Measurements from ENCODE around the gene MAG. TPM values are rescaled to one million over a fixed set of nuclear protein-coding genes. Genes with fewer than 3 reads are reported as not detected.

The MAG gene
- total RNA-seq, 2 donors from 2014 or later, result 1.6 TPM; not detected in 1

- Histone ChIP-seq H3K36me3 (replicated peaks in 1 of 2; ENCODE audit: insufficient read depth in 1 of 2, low read depth in 2 of 2) (no peaks in the 10 kb centered on the region), H3K27ac (no peak overlapping the region), H3K27me3 (no peaks in the 10 kb centered on the region), H3K4me3 (no peak overlapping the region), H3K9me3 (no peaks in the 10 kb centered on the region), H3K4me1 (no peaks in the 10 kb centered on the region)
- WGBS, 2 donors, result 69 to 70% methylated on average over 13 to 25 of the region's 25 CpGs
- DNase-seq (no peak), ATAC-seq (no peak)
- intact Hi-C loops (cut with DNase I), result no loop called here
- TF ChIP-seq POLR2A (IDR thresholded peaks at IDR 0.05), result no peak
- TF ChIP-seq CTCF (IDR thresholded peaks at IDR 0.05), result no peak
Observed at GRCh38 chr19:35294859-35295791, 3.2 kb downstream of the MAG start.

GRCh38 chr19:35295792-35296462, 4.0 kb downstream of the MAG start:
- no peak for TF ChIP-seq POLR2A (IDR thresholded peaks at IDR 0.05)
- TF ChIP-seq CTCF (IDR thresholded peaks at IDR 0.05), result no peak
- Histone ChIP-seq H3K4me1 (no peaks in the 10 kb centered on the region), H3K27ac (no peak overlapping the region), H3K4me3 (no peak overlapping the region), H3K27me3 (no peaks in the 10 kb centered on the region), H3K36me3 (replicated peaks in 1 of 2; ENCODE audit: insufficient read depth in 1 of 2, low read depth in 2 of 2) (no peaks in the 10 kb centered on the region), H3K9me3 (no peaks in the 10 kb centered on the region)
- WGBS, 2 donors, result 56 to 71% methylated on average over 13 to 24 of the region's 24 CpGs
- intact Hi-C loops (cut with DNase I), result no loop called here
- DNase-seq, result no peak
- no peak for ATAC-seq

- intact Hi-C loops (cut with DNase I), result no loop called here
- Histone ChIP-seq H3K9me3 (no peaks in the 10 kb centered on the region), H3K27ac (no peak overlapping the region), H3K27me3 (no peaks in the 10 kb centered on the region), H3K4me3 (no peak overlapping the region), H3K36me3 (replicated peaks in 1 of 2; ENCODE audit: insufficient read depth in 1 of 2, low read depth in 2 of 2) (no peaks in the 10 kb centered on the region), H3K4me1 (no peaks in the 10 kb centered on the region)
- TF ChIP-seq CTCF (IDR thresholded peaks at IDR 0.05) (no peak), POLR2A (IDR thresholded peaks at IDR 0.05) (no peak)
- DNase-seq (no peak), ATAC-seq (no peak)
- 89 to 92% methylated on average over 7 of the region's 7 CpGs for WGBS, 2 donors
Observed at GRCh38 chr19:35296644-35297514, 4.9 kb downstream of the MAG start.

GRCh38 chr19:35297515-35297848, 5.5 kb downstream of the MAG start:
- DNase-seq (no peak), ATAC-seq (no peak)
- no peak overlapping the region for H3K4me3 ChIP-seq
- no peaks in the 10 kb centered on the region for H3K4me1 ChIP-seq
- H3K36me3 ChIP-seq (replicated peaks in 1 of 2; ENCODE audit: insufficient read depth in 1 of 2, low read depth in 2 of 2), result no peaks in the 10 kb centered on the region
- WGBS, 2 donors, result 79 to 85% methylated on average over 3 of the region's 3 CpGs
- no peaks in the 10 kb centered on the region for H3K27me3 ChIP-seq
- H3K27ac ChIP-seq, result no peak overlapping the region
- TF ChIP-seq POLR2A (IDR thresholded peaks at IDR 0.05), result no peak
- TF ChIP-seq CTCF (IDR thresholded peaks at IDR 0.05), result no peak
- intact Hi-C loops (cut with DNase I), result no loop called here
- H3K9me3 ChIP-seq, result no peaks in the 10 kb centered on the region

All from body of pancreas (tissue), 4 donors.